EL (cell line): ENCODE data around the gene SCYL2.

Experiments used
- DNase-seq: peaks from one replicate; pipeline ENCODE4 v3.0.0-alpha.2; 2016

SCYL2 gene

GRCh38 chr12:100381379-100381778, 114.4 kb downstream of the SCYL2 start:
- DNase-seq: no peak

GRCh38 chr12:100382338-100382737, 115.4 kb downstream of the SCYL2 start:
- peak; percentile 28 for DNase-seq

- DNase-seq: no peak
Measured at GRCh38 chr12:100383586-100384558, 116.9 kb downstream of the SCYL2 start.

GRCh38 chr12:100384559-100384935, 117.6 kb downstream of the SCYL2 start:
- DNase-seq: no peak

- no peak for DNase-seq
Measured at GRCh38 chr12:100388382-100388781, 121.4 kb downstream of the SCYL2 start.
